Measurements from ENCODE around the gene MYOCD. TPM values are rescaled to one million over a fixed set of nuclear protein-coding genes. Genes with fewer than 3 reads are reported as not detected.

MYOCD gene
- total RNA-seq, 1 donor from 2014 or later, result under 0.01 TPM

DNA sequence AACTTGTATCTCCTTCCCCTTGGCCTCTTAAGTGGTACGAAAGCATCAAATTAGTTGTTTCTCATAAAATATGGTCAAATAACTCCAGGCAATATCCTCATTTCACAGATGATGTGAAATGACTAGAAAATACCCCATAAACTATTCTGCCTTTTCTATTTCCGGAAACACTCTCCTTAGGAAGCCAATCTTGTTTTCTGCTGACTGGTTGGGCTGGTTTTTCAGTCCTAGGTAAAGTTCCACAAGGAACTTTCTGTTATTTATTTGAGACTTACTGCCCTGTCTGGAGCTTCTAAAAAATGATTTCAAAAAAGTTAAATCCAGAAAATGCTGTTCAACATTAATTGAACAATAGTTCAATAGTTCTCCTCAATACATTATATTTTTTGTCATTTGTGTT lies 7.3 kb downstream of the MYOCD start:
- H3K36me3 ChIP-seq (ENCODE audit: control insufficient read depth, insufficient read depth, low read length), result no peaks in the 10 kb centered on the region
- no peak overlapping the region for H3K4me3 ChIP-seq (ENCODE audit: low read depth, low read length)
- no peaks in the 10 kb centered on the region for H3K27me3 ChIP-seq (ENCODE audit: control insufficient read depth, insufficient read depth, low read length)
- TF ChIP-seq, protein P1, sequence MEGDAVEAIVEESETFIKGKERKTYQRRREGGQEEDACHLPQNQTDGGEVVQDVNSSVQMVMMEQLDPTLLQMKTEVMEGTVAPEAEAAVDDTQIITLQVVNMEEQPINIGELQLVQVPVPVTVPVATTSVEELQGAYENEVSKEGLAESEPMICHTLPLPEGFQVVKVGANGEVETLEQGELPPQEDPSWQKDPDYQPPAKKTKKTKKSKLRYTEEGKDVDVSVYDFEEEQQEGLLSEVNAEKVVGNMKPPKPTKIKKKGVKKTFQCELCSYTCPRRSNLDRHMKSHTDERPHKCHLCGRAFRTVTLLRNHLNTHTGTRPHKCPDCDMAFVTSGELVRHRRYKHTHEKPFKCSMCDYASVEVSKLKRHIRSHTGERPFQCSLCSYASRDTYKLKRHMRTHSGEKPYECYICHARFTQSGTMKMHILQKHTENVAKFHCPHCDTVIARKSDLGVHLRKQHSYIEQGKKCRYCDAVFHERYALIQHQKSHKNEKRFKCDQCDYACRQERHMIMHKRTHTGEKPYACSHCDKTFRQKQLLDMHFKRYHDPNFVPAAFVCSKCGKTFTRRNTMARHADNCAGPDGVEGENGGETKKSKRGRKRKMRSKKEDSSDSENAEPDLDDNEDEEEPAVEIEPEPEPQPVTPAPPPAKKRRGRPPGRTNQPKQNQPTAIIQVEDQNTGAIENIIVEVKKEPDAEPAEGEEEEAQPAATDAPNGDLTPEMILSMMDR (IDR thresholded peaks at IDR 0.05; ENCODE audit: insufficient read depth, low read length, severe bottlenecking), result no peak
- FAIRE-seq (no peak), DNase-seq (ENCODE audit: low read depth) (no peak)

DNA sequence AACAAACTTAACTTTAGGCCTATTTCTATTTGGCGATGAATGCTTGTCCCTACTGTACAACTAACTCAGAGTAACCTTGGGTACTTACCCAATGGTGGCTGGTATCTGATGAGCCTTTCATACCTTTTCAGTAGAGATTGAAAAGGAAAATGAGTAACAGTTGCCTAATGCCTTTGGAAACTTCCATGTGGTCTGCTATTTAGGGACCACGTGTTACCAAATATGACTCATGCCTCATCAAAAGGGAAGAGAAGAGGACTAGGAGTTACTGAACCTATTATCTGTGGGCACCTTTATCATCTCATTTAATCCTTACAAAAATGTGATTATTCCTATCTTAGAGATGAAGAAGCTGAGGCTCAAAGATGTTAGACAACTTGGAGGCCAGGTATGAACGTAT lies 8.1 kb downstream of the MYOCD start:
- Histone ChIP-seq H3K4me3 (ENCODE audit: low read depth, low read length) (no peak overlapping the region), H3K36me3 (ENCODE audit: control insufficient read depth, insufficient read depth, low read length) (no peaks in the 10 kb centered on the region), H3K27me3 (ENCODE audit: control insufficient read depth, insufficient read depth, low read length) (no peaks in the 10 kb centered on the region)
- no peak for FAIRE-seq
- TF ChIP-seq, protein P1 (IDR thresholded peaks at IDR 0.05; ENCODE audit: insufficient read depth, low read length, severe bottlenecking), result no peak
- peak; percentile 62 for DNase-seq (ENCODE audit: low read depth)

DNA sequence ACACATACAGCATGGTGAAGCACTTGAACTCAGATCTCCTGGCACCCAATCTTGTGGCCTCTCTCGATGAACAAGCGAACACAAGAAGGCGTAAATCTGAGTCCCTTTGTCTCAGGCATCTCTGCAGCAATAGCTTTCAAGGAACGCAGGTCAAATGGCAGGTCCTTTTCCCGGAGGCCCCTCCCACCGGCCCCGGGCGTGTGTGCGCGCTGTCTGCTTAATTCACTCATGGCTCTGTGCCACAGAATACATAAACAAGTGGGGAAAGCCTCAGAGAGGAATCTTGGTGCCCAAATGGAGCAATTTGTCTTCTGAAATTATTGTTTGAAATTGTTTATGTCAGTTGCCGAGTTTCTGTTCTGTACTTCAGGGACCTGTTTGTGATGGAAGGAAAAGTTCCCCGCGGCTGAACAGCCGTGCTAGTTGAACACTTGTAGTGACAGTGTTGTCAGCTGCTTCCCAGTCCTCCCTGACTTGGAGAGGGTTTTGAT lies 14.8 kb downstream of the MYOCD start:
- Histone ChIP-seq H3K27me3 (ENCODE audit: control insufficient read depth, insufficient read depth, low read length) (peaks cover 2% of the 10 kb centered on the region), H3K4me3 (ENCODE audit: low read depth, low read length) (no peak overlapping the region), H3K36me3 (ENCODE audit: control insufficient read depth, insufficient read depth, low read length) (no peaks in the 10 kb centered on the region)
- TF ChIP-seq, protein P1 (IDR thresholded peaks at IDR 0.05; ENCODE audit: insufficient read depth, low read length, severe bottlenecking), result no peak
- no peak for FAIRE-seq
- no peak for DNase-seq (ENCODE audit: low read depth)

DNA sequence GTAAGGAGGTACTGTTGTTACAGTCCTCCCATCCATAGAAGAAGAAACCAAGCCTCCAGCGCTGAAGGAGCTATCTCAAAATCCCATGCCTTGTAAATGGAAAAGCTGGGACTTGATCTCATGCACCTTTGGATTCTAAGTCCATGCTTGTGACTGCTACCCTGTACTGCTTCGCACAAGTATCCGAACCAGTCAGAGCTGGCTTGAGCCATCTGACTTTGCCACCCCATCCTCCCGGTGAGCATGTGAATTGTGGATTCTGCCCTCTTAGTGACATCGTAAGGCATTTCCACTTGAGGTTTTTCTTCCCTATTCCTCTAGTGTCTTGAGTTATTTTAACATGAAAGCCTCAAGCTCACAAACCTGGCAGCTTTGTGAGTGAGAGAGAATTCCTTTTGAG lies 15.3 kb downstream of the MYOCD start:
- TF ChIP-seq, protein P1 (IDR thresholded peaks at IDR 0.05; ENCODE audit: insufficient read depth, low read length, severe bottlenecking), result no peak
- Histone ChIP-seq H3K4me3 (ENCODE audit: low read depth, low read length) (no peak overlapping the region), H3K27me3 (ENCODE audit: control insufficient read depth, insufficient read depth, low read length) (peaks cover 2% of the 10 kb centered on the region), H3K36me3 (ENCODE audit: control insufficient read depth, insufficient read depth, low read length) (no peaks in the 10 kb centered on the region)
- no peak for DNase-seq (ENCODE audit: low read depth)
- FAIRE-seq, result no peak

DNA sequence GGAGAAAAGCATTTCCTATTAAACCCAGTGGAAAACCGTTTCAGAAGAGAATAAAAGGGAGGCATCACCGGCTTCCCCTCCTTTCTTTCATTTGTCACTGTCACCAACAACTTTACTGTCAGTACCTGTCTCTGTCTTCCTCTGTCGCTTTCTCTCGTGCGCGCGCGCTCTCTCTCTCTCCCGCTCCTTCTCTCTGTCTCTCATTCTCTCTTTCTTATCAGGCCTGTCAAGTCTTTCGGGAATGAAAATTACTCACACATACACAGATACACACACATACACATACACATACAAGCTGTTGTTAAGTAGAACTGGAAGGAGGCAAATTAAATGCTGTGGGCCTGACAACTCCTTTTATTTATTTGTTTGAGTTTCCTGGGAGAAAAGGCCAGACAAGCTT lies 17.6 kb downstream of the MYOCD start:
- Histone ChIP-seq H3K4me3 (ENCODE audit: low read depth, low read length) (no peak overlapping the region), H3K27me3 (ENCODE audit: control insufficient read depth, insufficient read depth, low read length) (peaks cover 2% of the 10 kb centered on the region), H3K36me3 (ENCODE audit: control insufficient read depth, insufficient read depth, low read length) (no peaks in the 10 kb centered on the region)
- TF ChIP-seq, protein P1 (IDR thresholded peaks at IDR 0.05; ENCODE audit: insufficient read depth, low read length, severe bottlenecking), result no peak
- no peak for FAIRE-seq
- DNase-seq (ENCODE audit: low read depth), result no peak

DNA sequence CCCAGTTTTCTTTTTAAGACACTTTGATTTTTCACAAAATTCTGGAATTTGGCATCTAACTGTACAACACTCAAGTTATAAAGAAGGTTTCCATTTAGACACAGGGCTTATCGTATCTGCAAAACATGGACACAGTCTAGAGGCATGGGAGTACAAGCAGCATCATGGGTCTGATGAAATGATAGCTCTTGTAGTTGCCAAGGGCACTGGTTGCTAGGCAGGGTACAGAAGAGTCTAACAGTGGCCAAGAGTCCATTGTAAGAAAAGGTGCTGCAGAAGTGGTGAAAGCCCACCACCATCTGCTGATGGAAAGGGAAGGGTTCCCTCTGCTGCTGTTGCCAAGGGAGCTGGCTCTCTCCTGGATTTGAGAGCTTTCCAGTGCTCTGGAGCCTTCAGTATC lies 20.8 kb downstream of the MYOCD start:
- FAIRE-seq (no peak), DNase-seq (ENCODE audit: low read depth) (no peak)
- peaks cover 2% of the 10 kb centered on the region for H3K27me3 ChIP-seq (ENCODE audit: control insufficient read depth, insufficient read depth, low read length)
- TF ChIP-seq, protein P1 (IDR thresholded peaks at IDR 0.05; ENCODE audit: insufficient read depth, low read length, severe bottlenecking), result no peak
- H3K36me3 ChIP-seq (ENCODE audit: control insufficient read depth, insufficient read depth, low read length), result no peaks in the 10 kb centered on the region
- H3K4me3 ChIP-seq (ENCODE audit: low read depth, low read length), result no peak overlapping the region
